Measurements from ENCODE around the gene SEPTIN2. TPM values are rescaled to one million over a fixed set of nuclear protein-coding genes. Genes with fewer than 3 reads are reported as not detected.

The SEPTIN2 gene
- total RNA-seq, 2 donors from 2014 or later: 143 to 193 TPM

DNA sequence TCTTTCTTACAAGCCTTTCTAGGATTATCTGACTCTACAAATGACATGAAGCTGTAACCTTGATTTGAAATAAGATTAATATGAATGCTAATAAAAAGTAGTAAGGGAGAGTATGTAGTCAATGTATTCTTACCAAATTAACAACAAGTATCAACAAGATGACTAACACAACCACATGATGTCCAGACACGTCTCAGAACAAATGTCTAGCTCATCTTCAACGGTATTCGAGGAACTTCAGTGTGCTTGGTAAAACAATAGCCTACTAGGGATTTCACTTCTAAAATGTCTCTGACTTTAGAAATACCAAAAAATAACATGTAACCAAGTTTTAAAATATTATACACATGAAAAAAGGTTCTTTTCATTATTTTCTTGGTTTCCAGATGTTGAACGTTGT lies 3.6 kb upstream of the SEPTIN2 start:
- DNase-seq (ENCODE audit: low spot score): no peak
- H3K27ac ChIP-seq: peak overlapping the region in 1 of 2 donors; percentile 19
- H3K4me1 ChIP-seq: peaks cover 0 to 48% of the 10 kb centered on the region in 2 donors
- H3K4me3 ChIP-seq: no peak overlapping the region
- no peaks in the 10 kb centered on the region for H3K27me3 ChIP-seq
- no peaks in the 10 kb centered on the region for H3K36me3 ChIP-seq
- TF ChIP-seq CTCF (IDR thresholded peaks at IDR 0.05): no peak
- no peaks in the 10 kb centered on the region for H3K9me3 ChIP-seq

- TF ChIP-seq CTCF (IDR thresholded peaks at IDR 0.05): no peak
- no peaks in the 10 kb centered on the region for H3K27me3 ChIP-seq
- peak overlapping the region in 1 of 2 donors; percentile 82 for H3K4me3 ChIP-seq
- peak overlapping the region in 1 of 2 donors; percentile 99 for H3K27ac ChIP-seq
- H3K4me1 ChIP-seq: peaks cover 0 to 62% of the 10 kb centered on the region in 2 donors
- H3K9me3 ChIP-seq: no peaks in the 10 kb centered on the region
- no peaks in the 10 kb centered on the region for H3K36me3 ChIP-seq
- DNase-seq (ENCODE audit: low spot score): no peak
These were observed 2.1 kb upstream of the SEPTIN2 start for GRCh38 chr2:241313543-241314095.

DNA sequence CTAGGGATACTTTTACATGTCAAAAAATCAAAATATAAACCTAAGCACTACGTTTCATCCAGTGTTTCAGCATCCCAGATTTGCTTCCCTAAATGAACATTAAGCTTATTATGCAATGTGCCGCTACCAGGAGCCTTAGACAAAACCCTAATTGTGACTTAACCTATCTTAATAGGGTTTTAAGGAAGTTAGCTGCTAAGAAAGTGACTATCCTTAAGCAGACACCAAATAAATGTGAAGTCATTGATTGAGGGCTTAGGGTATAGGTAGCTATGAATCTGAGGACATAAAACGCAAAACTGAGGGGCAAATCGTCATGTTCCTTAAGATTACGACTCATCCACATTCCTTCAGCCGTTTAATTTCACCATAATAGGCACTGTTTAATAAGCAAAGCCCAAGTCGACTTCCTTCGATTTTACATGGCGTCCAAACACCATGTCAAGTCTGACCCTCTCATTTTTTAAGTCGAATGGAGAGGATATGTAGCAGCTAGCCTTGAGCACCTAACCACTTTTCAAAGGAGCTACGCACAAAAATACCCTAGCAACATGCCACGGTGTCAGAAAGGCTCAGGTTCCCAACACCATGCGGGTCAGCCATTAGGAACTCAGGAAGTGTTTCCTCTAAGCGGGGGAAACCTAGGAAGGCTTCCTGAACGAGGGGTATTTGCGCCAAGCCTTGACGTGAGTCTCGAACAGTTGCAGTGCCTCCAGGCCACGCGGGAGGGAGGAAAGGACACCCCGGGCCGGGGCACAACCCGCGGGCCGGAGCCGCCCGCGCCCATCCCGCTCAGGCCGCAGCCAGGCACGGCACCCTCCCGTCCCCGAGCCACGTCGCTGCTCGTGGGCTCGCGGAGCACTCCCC lies 1.3 kb upstream of the SEPTIN2 start:
- DNase-seq (ENCODE audit: low spot score): no peak
- Histone ChIP-seq H3K36me3 (no peaks in the 10 kb centered on the region), H3K4me1 (peaks cover 0 to 62% of the 10 kb centered on the region in 2 donors), H3K9me3 (no peaks in the 10 kb centered on the region), H3K27me3 (no peaks in the 10 kb centered on the region), H3K27ac (peak overlapping the region; percentile 99), H3K4me3 (peak overlapping the region; percentile 82 to 91)
- TF ChIP-seq CTCF (IDR thresholded peaks at IDR 0.05): no peak

GRCh38 chr2:241315093-241315878 lies 439 bp upstream of the SEPTIN2 start, which contains the start of gene HDLBP:
Gene HDLBP, minus strand, starts transcription at chr2:241315672. Its CDS starts 48,803 bp downstream, at chr2:241266869.
- peak; percentile 99 for DNase-seq (ENCODE audit: low spot score)
- Histone ChIP-seq H3K27ac (peak within 1 kb of the TSS; percentile 99), H3K27me3 (no peaks in the 10 kb centered on the region), H3K4me3 (peak within 1 kb of the TSS; percentile 82 to 91), H3K36me3 (no peaks in the 10 kb centered on the region), H3K9me3 (no peaks in the 10 kb centered on the region), H3K4me1 (peaks cover 0 to 62% of the 10 kb centered on the region in 2 donors)
- peak in 1 of 2 donors; percentile 56 for TF ChIP-seq CTCF (IDR thresholded peaks at IDR 0.05)

DNA sequence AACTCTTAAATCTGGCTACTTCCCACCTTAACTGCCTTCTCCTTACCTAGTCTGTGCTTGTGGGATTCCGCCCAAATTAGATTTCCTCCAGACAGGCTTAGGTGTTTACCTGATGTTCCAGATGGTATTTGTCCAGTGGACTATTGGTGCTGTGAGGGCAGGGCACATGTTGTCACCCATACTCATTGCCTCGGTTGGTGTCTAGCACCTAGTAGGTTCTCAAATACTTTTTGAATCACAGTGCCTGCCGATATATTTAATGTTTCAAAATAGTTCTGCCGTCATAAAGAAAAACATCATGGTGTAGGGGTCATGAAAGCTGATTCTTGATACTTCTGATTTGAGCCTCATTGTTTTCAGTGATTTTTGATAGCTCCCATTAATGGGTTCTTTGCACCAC lies 1.1 kb downstream of the SEPTIN2 start:
- peaks cover 0 to 77% of the 10 kb centered on the region in 2 donors for H3K4me1 ChIP-seq
- no peaks in the 10 kb centered on the region for H3K27me3 ChIP-seq
- H3K36me3 ChIP-seq: no peaks in the 10 kb centered on the region
- peak overlapping the region; percentile 99 for H3K27ac ChIP-seq
- no peak for DNase-seq (ENCODE audit: low spot score)
- no peaks in the 10 kb centered on the region for H3K9me3 ChIP-seq
- H3K4me3 ChIP-seq: peak overlapping the region; percentile 82 to 91
- TF ChIP-seq CTCF (IDR thresholded peaks at IDR 0.05): no peak

All from right atrium auricular region (tissue), 2 donors.